GM12865 (cell line): Measurements from ENCODE around the gene SOS1.
"Not testable (repeated sequence)": the region's sequence is repeated elsewhere in the genome, so short reads cannot be mapped to it uniquely, and the experiment has no call there.

Experiments
- DNase-seq: peaks from one replicate; pipeline ENCODE4 v3.0.0; 2010; ENCODE audit warnings: low read depth
- H3K4me3 ChIP-seq: 2 replicates; pipeline ENCODE4 v1.5.1; 2011; ENCODE audit warnings: mild to moderate bottlenecking, low read depth, low read length, control low read depth
- TF ChIP-seq, protein P1 (sequence below): IDR thresholded peaks from 2 replicates; pipeline ENCODE4 v1.5.1; 2011; ENCODE audit warnings: low read length, control low read depth, low read depth, inconsistent platforms; ENCODE audit not compliant: insufficient read depth; ENCODE audit errors: missing control alignments

SOS1 gene

DNA sequence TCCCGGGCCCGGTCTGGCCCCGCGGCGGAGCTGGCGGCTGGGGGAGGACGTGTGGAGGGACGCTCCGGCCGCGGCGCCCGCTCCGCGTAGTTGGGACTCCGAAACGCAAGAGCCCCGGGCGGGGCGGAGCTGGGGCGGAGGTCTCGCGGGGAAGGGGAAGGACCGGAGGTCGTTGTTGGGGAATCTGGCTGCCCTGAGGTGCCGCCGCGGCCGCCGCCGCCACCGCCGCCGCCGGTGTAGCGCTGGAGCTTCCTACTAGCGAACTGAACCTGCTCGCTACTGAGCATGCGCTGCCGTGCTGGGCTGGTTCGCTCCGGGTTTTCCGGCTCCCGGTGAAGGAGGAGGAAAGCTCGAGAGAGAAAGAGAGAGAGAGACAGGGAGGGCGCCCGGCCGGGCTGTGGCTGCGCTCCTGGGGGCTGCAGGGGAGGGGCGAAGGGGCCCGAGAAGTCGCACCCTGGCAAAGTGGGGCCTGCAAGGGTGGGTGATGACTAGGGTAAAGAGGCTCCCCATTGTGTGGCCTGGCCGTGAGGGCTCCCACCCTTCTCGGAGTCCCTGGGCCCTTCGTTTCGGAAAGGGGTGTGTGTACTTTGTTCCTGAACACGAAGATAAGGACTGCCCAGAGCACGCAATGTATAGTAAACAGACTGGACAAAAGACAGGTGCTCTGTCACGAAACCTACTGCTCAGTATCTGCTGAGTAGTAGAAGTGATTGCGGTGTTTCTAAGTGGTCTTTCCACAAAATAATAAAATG lies at the start of gene SOS1:
SOS1 (minus strand) TSS at position 281 of the 752 bp plus-strand sequence. CDS start 629 bp downstream, outside the sequence.
- TF ChIP-seq, protein P1, sequence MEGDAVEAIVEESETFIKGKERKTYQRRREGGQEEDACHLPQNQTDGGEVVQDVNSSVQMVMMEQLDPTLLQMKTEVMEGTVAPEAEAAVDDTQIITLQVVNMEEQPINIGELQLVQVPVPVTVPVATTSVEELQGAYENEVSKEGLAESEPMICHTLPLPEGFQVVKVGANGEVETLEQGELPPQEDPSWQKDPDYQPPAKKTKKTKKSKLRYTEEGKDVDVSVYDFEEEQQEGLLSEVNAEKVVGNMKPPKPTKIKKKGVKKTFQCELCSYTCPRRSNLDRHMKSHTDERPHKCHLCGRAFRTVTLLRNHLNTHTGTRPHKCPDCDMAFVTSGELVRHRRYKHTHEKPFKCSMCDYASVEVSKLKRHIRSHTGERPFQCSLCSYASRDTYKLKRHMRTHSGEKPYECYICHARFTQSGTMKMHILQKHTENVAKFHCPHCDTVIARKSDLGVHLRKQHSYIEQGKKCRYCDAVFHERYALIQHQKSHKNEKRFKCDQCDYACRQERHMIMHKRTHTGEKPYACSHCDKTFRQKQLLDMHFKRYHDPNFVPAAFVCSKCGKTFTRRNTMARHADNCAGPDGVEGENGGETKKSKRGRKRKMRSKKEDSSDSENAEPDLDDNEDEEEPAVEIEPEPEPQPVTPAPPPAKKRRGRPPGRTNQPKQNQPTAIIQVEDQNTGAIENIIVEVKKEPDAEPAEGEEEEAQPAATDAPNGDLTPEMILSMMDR: no peak
- peak within 1 kb of the TSS; percentile 84 for H3K4me3 ChIP-seq

GRCh38 chr2:39164089-39164488 lies 43.2 kb upstream of the SOS1 start:
- TF ChIP-seq, protein P1: no peak
- no peak overlapping the region for H3K4me3 ChIP-seq
- DNase-seq: no peak

More for the DNA sequence above, at the start of gene SOS1:
- peak; percentile 96 for DNase-seq

GRCh38 chr2:39160982-39161381 lies 40.1 kb upstream of the SOS1 start:
- no peak for DNase-seq
- TF ChIP-seq, protein P1: no peak
- H3K4me3 ChIP-seq: no peak overlapping the region

DNA sequence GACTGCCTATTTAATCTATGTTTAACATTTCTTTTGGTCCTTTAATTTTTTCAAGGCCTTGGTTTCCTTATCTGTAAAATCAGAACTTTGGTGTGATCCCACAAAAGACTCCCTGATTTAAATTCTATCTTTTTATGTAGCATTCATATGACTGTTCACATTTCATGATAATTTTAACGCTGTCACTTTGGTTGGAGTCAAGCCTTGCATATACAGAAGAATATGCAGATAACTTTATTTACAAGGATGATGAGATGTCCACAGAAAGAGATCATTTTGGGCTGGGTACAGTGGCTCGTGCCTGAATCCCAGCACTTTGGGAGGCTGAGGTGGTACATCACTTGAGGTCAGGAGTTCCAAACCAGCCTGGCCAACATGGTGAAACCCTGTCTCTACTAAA lies 38.4 kb upstream of the SOS1 start:
- H3K4me3 ChIP-seq: no peak overlapping the region
- TF ChIP-seq, protein P1: no peak
- DNase-seq: no peak

DNA sequence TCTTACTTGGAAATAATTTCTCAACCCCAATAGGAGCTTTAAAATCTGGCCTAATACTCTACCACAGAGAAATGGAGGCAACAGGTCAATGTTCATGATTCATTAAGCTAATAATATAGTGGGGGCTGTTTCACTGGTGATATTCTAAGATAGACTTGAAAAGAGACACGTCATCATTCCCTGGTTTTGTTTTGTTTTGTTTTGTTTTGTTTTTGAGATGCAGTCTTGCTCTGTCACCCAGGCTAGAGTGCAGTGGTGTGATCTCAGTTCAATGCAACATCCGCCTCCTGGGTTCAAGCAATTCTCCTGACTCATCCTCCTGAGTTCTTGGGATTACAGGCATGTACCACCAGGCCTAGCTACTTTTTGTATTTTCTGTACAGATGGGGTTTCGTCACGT lies 37.5 kb upstream of the SOS1 start:
- no peak for DNase-seq
- TF ChIP-seq, protein P1: no peak
- no peak overlapping the region for H3K4me3 ChIP-seq

DNA sequence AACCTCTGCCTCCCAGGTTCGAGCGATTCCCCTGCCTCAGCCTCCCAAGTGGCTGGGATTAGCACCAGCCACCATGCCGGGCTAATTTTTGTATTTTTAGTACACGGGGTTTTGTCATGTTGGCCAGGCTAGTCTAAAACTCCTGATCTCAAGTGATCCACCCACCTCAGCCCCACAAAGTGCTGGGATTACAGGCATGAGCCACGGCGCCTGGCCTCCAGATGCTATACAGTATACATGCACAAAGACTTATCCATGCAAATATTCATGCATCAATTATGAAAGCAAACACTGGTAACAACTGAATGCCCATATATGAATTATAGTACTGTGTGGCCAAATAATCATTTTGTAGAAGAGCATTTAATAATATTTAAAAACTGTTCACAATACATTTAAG lies 36.0 kb upstream of the SOS1 start:
- DNase-seq: no peak
- TF ChIP-seq, protein P1: no peak
- no peak overlapping the region for H3K4me3 ChIP-seq

DNA sequence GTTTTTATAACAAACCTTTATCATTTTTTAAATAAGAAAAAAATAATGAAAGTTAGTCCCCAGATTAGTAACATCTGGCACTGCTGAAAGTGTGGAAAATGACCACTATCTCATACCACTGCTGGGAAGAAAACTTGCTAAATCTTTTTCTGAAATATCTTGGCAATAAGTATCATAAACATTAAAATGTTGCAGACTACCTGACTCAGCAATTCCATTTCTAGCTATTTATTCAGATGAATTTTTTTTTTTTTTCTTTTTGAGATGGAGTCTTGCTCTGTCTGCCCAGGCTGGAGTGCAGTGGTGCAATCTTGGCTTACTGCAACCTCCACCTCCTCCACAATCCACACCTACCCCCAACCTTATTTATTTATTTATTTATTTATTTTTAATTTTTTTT lies 35.3 kb upstream of the SOS1 start:
- no peak for DNase-seq
- no peak overlapping the region for H3K4me3 ChIP-seq
- TF ChIP-seq, protein P1: no peak

- not testable (repeated sequence) for H3K4me3 ChIP-seq, DNase-seq
These were observed 34.7 kb upstream of the SOS1 start for GRCh38 chr2:39155573-39155972.
